ENCODE results near the gene COL7A1.

The COL7A1 gene

DNA sequence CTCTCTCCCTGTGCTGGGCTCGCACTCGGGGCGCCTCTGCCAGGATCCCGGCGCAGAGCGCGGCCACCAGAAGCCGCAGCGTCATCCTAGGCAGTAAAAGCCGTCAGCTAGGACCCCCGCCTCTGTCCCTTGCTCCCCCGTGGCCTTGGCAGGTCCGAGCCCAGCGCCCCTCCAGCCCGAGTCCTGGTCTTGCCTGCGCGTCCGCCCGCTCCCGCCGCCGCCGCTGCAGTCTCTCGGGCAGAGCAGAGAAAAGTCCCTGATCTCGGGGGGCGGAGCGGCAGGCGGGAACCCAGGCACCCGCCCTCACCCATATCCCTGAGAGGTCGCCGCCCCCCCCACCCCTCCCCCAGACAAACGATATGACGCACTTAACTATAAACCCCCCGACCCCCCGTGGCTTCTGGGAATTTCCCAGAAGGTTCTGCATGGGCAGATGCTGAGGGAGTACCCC lies at the start of gene COL7A1:
Gene COL7A1, minus strand, starts transcription at position 255 of the 451 bp plus-strand sequence. Its CDS starts 170 bp downstream, at position 85.
- H3K27me3 ChIP-seq (ENCODE audit: insufficient read depth, low read length), result peaks cover 22% of the 10 kb centered on the region
- H3K4me3 ChIP-seq (ENCODE audit: low read length), result peak within 1 kb of the TSS; percentile 62
- no peaks in the 10 kb centered on the region for H3K9me3 ChIP-seq (ENCODE audit: insufficient read depth, low read depth, low read length)
- no peak within 1 kb of the TSS for H3K27ac ChIP-seq (ENCODE audit: low read length)
- no peaks in the 10 kb centered on the region; the same call in none of the 2 replicates for H3K4me1 ChIP-seq (ENCODE audit: insufficient read depth, low read length)
- peak within 1 kb of the TSS; percentile 56 for H3K9ac ChIP-seq (ENCODE audit: low read depth, low read length)
- peaks cover 30% of the 10 kb centered on the region for H3K36me3 ChIP-seq (ENCODE audit: insufficient read depth, low read depth, low read length)

DNA sequence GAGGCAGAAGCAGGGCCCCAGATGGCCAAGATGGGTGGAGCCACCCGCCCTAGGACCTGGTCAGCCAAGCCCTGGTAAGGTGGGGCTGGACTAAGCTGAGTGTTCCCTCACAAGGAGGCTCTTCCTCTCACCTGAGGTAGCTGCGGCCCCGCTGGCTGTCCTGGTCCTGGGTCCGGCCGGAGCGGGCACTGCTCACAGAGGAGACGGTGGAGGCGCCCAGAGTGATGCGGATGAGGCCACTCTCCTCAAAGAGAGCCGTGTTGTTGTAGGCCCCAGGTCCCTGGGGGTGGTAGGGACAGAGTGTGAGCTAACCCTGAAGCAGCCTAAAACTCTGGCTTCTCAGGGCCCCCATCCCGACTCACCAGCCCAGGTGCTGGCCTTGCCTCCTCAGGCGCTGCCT lies 47.5 kb upstream of the COL7A1 start:
- no peak overlapping the region for H3K27ac ChIP-seq (ENCODE audit: low read length)
- H3K9me3 ChIP-seq (ENCODE audit: insufficient read depth, low read depth, low read length), result no peaks in the 10 kb centered on the region
- H3K36me3 ChIP-seq (ENCODE audit: insufficient read depth, low read depth, low read length), result peaks cover 49% of the 10 kb centered on the region
- H3K4me3 ChIP-seq (ENCODE audit: low read length), result no peak overlapping the region
- H3K4me1 ChIP-seq (ENCODE audit: insufficient read depth, low read length), result 0 out of 2 replicates have a peak, but pooled peaks cover under 1% of the 10 kb centered on the region
- H3K9ac ChIP-seq (ENCODE audit: low read depth, low read length), result no peak overlapping the region
- no peaks in the 10 kb centered on the region for H3K27me3 ChIP-seq (ENCODE audit: insufficient read depth, low read length)

DNA sequence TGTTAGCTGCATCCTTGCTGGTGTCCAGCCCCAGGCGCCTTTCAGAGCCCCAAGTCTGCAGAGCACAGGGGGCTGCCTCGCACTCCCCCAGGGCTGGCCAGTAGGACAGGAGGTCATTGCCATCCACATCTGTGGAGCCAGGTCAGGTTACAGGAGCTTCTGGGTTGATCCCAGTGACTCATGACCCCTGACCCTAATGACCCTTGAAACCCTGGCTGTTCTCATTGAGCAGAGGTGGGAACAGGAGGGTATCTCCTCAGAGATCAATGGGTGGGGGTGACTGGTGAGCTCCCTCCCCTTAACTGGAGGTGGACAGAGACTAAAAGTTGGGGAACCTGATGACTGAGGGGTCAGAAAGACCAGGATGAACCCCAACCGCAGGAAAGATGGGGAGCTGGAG lies 46.3 kb upstream of the COL7A1 start:
- Histone ChIP-seq H3K9me3 (ENCODE audit: insufficient read depth, low read depth, low read length) (no peaks in the 10 kb centered on the region), H3K27me3 (ENCODE audit: insufficient read depth, low read length) (no peaks in the 10 kb centered on the region), H3K9ac (ENCODE audit: low read depth, low read length) (no peak overlapping the region), H3K4me1 (ENCODE audit: insufficient read depth, low read length) (peaks cover 12% of the 10 kb centered on the region; the same call in 1 of the 2 replicates), H3K27ac (ENCODE audit: low read length) (no peak overlapping the region), H3K36me3 (ENCODE audit: insufficient read depth, low read depth, low read length) (peaks cover 44% of the 10 kb centered on the region), H3K4me3 (ENCODE audit: low read length) (no peak overlapping the region)

DNA sequence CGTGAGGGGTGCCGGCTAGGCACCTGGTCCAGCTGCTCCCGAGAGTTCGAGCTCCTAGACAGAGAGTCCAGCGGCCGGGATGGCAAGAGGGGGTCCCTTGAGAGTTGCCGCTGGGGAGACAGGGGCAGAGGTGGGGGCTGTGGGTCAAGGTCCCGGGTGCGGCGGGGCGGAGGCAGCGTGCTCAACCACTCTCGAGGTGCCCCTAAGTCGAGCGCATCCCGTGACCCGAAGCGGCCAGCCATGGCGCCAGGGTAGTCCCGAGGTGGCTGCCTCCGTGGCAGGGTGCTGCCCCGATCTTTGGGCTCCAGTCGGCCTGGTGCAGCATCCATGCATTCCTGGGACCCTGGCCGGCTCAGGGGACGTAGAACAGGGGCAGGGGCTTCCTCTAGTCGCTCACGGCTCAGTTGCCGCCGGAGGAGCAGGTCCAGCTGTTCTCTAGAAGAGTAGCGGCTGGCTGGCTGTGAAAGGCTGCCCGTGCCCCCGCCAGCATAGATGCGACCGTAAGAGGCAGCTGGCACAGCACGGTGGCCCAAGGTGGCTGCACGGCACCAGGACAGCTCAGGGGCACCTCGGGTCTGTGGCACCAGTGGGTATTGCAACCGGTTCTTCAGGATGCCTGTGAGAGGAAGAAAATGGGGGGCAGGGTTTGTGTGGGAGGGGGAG lies 44.9 kb upstream of the COL7A1 start:
- Histone ChIP-seq H3K27me3 (ENCODE audit: insufficient read depth, low read length) (no peaks in the 10 kb centered on the region), H3K27ac (ENCODE audit: low read length) (no peak overlapping the region), H3K4me3 (ENCODE audit: low read length) (no peak overlapping the region), H3K4me1 (ENCODE audit: insufficient read depth, low read length) (peaks cover 13% of the 10 kb centered on the region; the same call in 1 of the 2 replicates), H3K36me3 (ENCODE audit: insufficient read depth, low read depth, low read length) (peaks cover 35% of the 10 kb centered on the region), H3K9ac (ENCODE audit: low read depth, low read length) (no peak overlapping the region), H3K9me3 (ENCODE audit: insufficient read depth, low read depth, low read length) (no peaks in the 10 kb centered on the region)

DNA sequence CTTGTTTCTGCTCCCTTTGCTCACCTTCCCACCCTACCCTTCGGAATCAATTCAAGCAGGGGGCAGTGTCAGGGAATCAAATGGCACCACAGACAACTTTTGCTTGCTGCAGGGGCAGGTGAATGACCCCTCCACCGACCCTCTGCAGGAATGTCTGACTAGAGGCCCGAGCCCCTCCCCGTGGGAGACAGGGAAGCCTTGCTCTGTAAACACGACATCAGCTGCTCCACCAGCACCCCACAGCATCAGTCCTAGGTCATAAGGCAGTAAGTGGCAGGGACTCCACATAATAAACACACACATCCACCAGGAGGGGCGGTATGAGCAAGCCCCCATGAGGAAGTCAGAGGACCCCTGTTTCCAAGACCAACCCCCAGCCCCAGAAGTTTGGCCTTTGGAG lies 42.2 kb upstream of the COL7A1 start:
- H3K4me1 ChIP-seq (ENCODE audit: insufficient read depth, low read length), result peaks cover 15% of the 10 kb centered on the region; the same call in 1 of the 2 replicates
- peaks cover 36% of the 10 kb centered on the region for H3K36me3 ChIP-seq (ENCODE audit: insufficient read depth, low read depth, low read length)
- no peaks in the 10 kb centered on the region for H3K9me3 ChIP-seq (ENCODE audit: insufficient read depth, low read depth, low read length)
- H3K27me3 ChIP-seq (ENCODE audit: insufficient read depth, low read length), result no peaks in the 10 kb centered on the region
- no peak overlapping the region for H3K27ac ChIP-seq (ENCODE audit: low read length)
- H3K4me3 ChIP-seq (ENCODE audit: low read length), result no peak overlapping the region
- no peak overlapping the region for H3K9ac ChIP-seq (ENCODE audit: low read depth, low read length)

DNA sequence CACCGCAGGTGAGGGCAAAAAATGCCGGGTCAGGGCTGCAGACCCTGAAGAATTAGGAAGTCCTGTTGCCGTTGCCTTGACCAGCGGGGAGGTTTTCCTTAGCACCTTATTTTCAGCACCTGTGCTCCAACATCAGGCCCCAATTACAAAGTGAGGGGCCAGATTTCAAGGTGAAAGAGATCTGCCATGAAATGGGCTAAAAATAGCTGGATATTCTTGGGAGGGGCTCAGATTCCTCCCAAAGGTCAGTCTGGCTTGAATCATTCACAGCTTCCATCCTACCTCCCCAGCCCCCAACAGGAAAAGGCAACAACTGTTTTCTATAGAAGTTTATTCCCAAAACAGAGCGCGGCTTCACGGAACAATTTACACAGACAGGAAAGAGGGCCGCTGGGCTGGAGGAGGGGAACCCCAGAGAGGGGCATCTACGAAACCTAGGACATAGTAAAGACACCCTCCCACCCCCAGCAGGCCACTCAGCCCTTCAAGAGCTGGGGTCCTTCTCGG lies 41.1 kb upstream of the COL7A1 start:
- Histone ChIP-seq H3K27me3 (ENCODE audit: insufficient read depth, low read length) (no peaks in the 10 kb centered on the region), H3K27ac (ENCODE audit: low read length) (peak overlapping the region; percentile 62), H3K4me3 (ENCODE audit: low read length) (peak overlapping the region; percentile 81), H3K9me3 (ENCODE audit: insufficient read depth, low read depth, low read length) (no peaks in the 10 kb centered on the region), H3K36me3 (ENCODE audit: insufficient read depth, low read depth, low read length) (peaks cover 42% of the 10 kb centered on the region), H3K4me1 (ENCODE audit: insufficient read depth, low read length) (peaks cover 15% of the 10 kb centered on the region; the same call in 1 of the 2 replicates), H3K9ac (ENCODE audit: low read depth, low read length) (peak overlapping the region; percentile 80; the same call in 1 of the 2 replicates)

DNA sequence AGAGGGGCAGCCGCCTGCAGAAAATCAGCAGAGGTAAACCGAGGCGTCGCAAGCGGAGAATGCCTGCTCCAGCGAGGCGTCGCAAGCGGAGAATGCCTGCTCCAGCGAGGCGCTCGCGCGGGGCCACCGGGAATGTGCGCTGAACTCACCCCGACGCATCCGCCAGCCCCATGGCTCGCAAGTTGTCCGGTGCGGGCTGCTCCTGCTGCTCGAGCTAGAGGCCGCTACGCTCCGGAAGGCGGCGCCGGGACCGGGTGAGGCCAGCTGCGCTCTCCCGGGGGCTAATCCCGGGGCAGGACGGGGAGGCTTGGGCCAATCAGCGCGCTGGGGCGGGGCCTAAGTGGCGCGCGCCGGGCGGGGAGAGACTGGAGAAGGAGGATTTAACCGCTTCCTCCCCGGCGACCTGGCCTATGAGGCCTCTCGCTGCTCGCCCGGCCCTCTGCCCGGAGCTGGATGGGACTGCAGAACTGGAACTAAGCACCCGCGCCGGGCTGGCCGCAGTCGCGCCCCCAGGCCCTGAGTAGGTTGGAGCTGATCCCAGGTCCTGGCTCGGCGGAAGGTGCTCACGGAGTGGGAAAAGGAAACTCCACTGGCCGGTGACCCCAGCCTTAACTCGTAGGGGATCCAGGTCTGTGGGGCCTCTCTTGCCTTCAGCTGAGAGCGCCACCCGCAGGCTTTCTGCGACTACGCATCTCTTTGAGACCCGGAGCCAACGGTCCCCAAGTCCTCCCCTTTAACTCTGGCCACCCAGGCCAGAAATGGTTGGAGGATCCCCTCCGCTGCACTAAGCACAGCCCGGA lies 40.3 kb upstream of the COL7A1 start, which contains the start of gene SLC26A6:
Gene SLC26A6, minus strand, starts transcription at position 240 of the 800 bp plus-strand sequence. Its CDS starts 68 bp downstream, at position 172.
- Histone ChIP-seq H3K4me1 (ENCODE audit: insufficient read depth, low read length) (peaks cover 15% of the 10 kb centered on the region; the same call in 1 of the 2 replicates), H3K27ac (ENCODE audit: low read length) (peak within 1 kb of the TSS; percentile 62), H3K27me3 (ENCODE audit: insufficient read depth, low read length) (no peaks in the 10 kb centered on the region), H3K36me3 (ENCODE audit: insufficient read depth, low read depth, low read length) (peaks cover 45% of the 10 kb centered on the region), H3K9me3 (ENCODE audit: insufficient read depth, low read depth, low read length) (no peaks in the 10 kb centered on the region), H3K9ac (ENCODE audit: low read depth, low read length) (peak within 1 kb of the TSS; percentile 80), H3K4me3 (ENCODE audit: low read length) (peak within 1 kb of the TSS; percentile 81)

DNA sequence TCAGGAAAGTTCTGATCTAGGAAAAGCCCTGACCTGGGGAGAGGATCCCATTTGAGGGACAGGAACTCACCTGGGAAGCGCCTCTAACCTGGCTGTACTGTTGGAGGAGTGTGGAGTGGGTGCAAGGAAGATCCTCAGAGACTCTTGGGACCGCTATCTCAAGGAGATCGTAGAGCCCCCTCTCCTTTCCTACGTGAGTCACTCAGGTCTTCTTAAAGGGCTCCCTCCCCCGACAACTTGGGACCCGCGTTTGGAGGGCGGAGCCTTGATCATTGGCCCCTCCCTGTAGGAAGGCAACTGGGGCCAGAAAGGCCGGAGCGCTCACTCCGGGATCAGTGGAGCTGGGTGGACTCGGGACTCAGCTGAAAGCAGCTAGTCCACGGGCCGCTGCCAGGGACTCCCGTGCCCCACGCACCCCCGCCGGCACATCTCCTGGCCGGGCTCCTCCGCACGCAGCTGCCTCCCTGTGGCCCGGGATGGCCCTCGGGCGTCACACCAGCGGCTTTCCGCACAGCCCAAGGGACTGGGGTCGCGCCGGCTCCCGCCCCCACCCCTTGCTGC lies 39.6 kb upstream of the COL7A1 start:
- H3K4me1 ChIP-seq (ENCODE audit: insufficient read depth, low read length), result peaks cover 15% of the 10 kb centered on the region; the same call in 1 of the 2 replicates
- peak overlapping the region; percentile 80 for H3K9ac ChIP-seq (ENCODE audit: low read depth, low read length)
- no peak overlapping the region for H3K27ac ChIP-seq (ENCODE audit: low read length)
- H3K4me3 ChIP-seq (ENCODE audit: low read length), result peak overlapping the region; percentile 81
- no peaks in the 10 kb centered on the region for H3K9me3 ChIP-seq (ENCODE audit: insufficient read depth, low read depth, low read length)
- H3K36me3 ChIP-seq (ENCODE audit: insufficient read depth, low read depth, low read length), result peaks cover 49% of the 10 kb centered on the region
- no peaks in the 10 kb centered on the region for H3K27me3 ChIP-seq (ENCODE audit: insufficient read depth, low read length)

DNA sequence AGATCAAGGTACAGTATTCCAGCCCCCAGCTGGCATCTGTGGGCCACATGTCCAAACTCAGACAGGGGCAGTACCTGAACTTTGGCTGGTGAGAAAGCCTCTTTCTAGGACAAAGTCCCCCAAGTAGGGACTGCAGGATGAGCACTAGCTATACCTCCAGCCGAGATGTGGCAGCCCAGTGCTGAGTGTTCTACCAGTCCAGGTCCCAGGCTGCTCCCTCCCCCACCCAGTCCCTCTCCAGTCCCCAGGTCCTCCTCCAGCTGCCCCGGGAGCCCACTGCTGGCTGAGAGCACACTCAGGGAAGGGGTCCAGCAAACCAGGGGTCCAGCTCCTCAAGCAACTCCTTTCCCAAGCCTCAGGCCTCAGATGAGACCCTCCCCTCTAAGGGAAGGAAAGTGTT lies 38.6 kb upstream of the COL7A1 start:
- Histone ChIP-seq H3K27ac (ENCODE audit: low read length) (no peak overlapping the region), H3K27me3 (ENCODE audit: insufficient read depth, low read length) (no peaks in the 10 kb centered on the region), H3K9ac (ENCODE audit: low read depth, low read length) (no peak overlapping the region), H3K36me3 (ENCODE audit: insufficient read depth, low read depth, low read length) (peaks cover 49% of the 10 kb centered on the region), H3K9me3 (ENCODE audit: insufficient read depth, low read depth, low read length) (no peaks in the 10 kb centered on the region), H3K4me1 (ENCODE audit: insufficient read depth, low read length) (peaks cover 15% of the 10 kb centered on the region; the same call in 1 of the 2 replicates), H3K4me3 (ENCODE audit: low read length) (peak overlapping the region; percentile 81)

DNA sequence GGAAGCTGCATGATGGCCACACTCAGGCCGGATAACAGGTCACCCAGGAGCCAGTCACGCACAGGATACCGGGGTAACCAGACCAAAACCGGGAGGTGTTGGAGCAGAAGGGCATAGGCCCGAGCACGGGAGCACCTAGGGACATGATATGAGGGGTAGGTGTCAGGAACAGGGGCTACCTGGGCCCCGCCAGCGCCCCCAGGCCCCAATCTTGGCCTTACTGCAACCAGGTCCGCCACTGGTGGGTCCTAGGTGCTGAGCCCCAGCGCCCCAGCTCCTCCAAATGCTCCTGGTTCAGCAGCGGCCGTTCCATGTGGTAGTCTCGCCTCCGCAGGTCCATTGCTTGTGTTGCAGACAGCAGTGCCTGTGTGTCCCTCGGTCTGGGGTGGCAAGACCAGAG lies 38.1 kb upstream of the COL7A1 start:
- Histone ChIP-seq H3K27ac (ENCODE audit: low read length) (no peak overlapping the region), H3K27me3 (ENCODE audit: insufficient read depth, low read length) (no peaks in the 10 kb centered on the region), H3K36me3 (ENCODE audit: insufficient read depth, low read depth, low read length) (peaks cover 54% of the 10 kb centered on the region), H3K4me3 (ENCODE audit: low read length) (no peak overlapping the region), H3K9me3 (ENCODE audit: insufficient read depth, low read depth, low read length) (no peaks in the 10 kb centered on the region), H3K9ac (ENCODE audit: low read depth, low read length) (no peak overlapping the region), H3K4me1 (ENCODE audit: insufficient read depth, low read length) (peaks cover 15% of the 10 kb centered on the region; the same call in 1 of the 2 replicates)
